Measurements from ENCODE around the gene TBC1D32.
"Not testable (repeated sequence)": the region's sequence is repeated elsewhere in the genome, so short reads cannot be mapped to it uniquely, and the experiment has no call there.

Gene TBC1D32

DNA sequence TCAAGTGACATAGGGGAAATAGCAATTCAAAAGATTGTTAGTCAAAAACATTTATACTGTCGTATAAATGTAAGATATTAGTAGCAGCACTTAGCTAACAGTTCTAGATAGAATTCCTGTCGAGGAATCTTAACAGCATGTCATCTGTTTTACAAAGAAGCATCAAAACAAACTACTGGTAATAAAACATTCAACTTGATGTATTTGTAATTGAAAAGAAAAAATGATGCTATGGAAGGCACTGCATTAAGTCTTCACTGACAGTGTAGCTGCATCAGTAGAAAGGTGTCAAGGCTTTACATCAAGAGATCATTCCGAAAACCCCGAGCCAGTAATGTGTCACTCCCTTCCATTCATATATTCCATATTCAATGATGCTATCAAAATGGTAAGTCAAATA, 223.5 kb downstream of the TBC1D32 start:
- no peak for DNase-seq (ENCODE audit: low read depth in 2 of 2)

DNA sequence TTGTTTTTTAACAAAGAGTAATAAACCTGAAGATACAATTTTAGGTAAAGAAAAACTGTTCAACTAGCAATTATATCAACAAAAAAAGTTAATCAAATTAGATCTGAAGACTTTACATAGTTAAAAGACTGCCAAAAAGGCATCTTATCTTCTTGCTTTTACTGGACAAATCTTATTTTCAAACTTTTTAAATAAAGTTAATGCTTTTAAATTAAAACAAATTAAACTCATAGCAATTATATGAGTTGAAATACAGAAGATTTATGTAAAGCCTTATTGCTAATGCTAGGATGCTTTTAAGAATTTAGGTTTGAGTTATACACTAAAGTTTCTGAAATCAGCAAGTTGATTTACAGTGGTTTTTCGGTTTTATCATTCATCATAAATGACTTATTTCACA, 227.3 kb downstream of the TBC1D32 start:
- no peak for DNase-seq (ENCODE audit: low read depth in 2 of 2)

DNA sequence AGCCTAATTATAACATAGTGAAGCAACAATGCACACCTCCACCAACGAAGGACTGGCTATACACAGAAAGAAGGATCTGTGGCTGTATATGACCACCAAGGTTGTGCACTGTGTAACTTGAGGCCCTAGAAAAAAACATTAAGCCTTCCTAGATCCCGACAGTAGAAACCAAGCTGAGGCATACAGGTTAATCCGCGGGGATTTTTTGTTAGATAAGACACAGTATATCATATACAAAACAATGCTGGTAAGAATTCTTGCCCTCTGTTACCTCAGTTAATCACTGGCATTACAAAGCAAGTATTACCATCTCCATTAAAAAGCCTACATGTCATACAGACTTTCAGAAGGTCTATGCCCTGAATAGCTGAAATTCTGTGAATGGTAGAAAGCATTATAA, 228.8 kb downstream of the TBC1D32 start:
- DNase-seq (ENCODE audit: low read depth in 2 of 2): no peak

DNA sequence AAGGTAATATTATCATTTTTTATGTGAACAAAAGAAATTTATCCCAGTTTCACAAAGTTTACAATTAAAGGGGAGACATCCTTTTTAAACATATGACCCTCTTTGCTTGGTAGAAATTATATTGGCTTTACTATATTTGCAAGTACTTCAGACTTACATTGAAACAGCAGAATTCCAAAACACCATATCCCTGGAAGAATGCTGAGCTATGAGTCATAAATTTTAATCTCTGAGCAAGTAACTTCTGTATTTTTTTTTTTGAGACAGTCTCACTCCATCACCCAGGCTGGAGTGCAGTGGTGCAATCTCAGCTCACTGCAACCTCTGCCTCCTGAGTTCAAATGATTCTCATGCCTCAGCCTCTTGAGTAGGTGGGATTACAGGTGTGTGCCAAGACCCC, 240.4 kb downstream of the TBC1D32 start:
- no peak for DNase-seq (ENCODE audit: low read depth in 2 of 2)

DNA sequence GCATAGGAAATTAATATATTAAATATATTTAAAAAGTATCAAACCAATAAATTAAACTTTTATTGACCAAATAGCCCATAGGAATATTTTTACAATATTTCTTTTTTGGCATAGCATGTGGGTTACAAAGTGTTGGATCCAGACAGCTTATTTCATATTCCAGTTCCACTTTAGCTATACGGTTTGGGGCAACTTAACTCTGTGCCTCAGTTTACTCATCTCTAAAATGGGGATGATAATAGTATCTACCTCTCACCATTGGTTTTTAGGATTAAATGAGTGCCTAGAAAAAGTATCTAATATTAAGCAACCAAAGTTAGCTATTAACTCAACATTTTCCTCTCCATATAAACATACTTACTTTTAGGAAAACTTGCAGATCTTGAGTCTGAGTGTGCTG, 243.8 kb downstream of the TBC1D32 start:
- no peak for DNase-seq (ENCODE audit: low read depth in 2 of 2)

DNA sequence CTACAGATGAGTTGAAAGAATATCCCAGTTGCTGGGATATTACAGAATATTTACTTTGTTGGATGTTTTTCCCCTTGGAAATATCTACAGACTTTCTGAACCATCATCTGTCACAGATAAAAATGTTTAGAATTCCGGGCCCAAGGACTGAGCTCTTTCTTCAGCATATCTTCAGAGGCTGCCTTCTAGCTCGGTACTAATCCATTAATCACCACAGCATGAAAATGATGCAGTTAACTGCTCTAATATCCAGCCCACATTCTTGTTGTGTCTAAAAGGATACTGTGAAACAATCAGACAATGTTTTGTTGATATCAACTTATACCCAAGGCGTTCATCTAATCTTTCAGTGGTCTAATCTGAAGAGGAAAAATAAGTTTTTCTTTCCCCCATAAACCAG, 247.4 kb downstream of the TBC1D32 start:
- no peak for DNase-seq (ENCODE audit: low read depth in 2 of 2)

DNA sequence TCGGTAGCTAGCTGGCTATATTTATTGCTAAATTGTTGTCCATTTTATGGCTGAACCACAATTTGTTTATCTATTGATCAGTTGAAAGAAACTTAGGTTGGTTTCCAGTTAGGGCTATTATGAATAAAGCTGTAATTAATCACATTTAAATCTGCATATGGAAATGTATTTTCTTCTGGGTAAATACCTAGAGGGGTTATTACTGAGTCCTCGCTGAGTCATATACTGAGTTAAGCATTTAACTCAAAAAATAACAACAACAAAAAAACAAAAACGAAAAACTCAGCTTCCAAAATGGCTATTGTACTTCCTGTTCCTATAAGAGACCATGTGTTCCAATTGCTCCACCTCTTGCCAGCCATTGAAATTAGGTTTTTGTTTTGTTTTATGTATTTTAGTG, 258.2 kb downstream of the TBC1D32 start:
- DNase-seq (ENCODE audit: low read depth in 2 of 2): no peak

DNA sequence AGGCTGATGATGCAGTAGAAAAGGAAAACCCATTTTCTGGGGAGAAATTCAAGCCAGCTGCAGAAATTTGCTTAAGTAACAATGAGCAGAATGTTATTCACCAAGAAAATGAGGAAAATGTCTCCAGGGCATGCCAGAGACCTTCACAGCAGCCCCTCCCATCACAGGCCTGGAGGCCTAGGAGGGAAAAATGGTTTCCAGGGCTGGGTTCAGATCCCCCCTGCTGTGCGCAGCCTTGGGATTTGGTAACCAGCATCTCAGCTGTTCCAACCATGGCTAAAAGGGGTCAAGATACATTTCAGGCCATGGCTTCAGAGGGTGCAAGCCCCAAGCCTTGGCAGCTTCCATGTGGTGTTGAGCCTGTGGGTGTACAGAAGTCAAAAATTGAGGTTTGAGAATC, 265.5 kb downstream of the TBC1D32 start:
- not testable (repeated sequence) for DNase-seq (ENCODE audit: low read depth in 2 of 2)

DNA sequence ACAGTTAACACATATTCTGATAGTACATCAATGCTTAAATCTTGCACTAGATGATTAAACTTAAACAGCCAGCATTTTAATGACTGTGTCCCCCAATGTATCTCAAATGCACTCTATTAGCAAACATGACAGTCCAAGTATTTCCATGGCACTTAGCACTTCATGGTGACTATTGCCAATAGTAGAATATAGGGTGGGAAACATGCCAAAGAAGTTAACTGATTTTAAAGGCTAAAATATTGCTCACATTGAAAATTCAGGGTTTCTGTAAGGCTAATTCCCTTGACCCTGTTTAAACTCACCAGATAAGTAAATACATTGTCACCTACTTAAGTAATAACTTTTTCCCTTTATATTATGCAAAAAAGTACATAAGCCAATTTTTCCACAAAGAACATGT, 266.9 kb downstream of the TBC1D32 start:
- DNase-seq (ENCODE audit: low read depth in 2 of 2): no peak

DNA sequence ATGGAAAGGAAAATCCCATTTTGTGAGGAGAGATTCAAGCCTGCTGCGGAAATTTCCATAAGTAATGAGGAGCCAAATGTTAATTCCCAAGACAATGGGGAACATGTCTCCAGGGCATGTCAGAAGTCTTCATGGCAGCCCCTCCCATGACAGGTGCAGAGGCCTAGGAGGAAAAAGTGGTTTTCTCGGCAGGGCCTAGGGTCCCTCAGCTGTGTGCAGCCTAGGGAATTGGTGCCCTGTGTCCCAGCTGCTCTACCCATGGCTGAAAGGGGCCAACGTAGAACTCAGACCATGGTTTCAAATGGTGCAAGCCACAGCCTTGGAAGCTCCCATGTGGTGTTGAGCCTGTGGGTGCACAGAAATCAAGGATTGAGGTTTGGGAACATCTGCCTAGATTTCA, 269.9 kb downstream of the TBC1D32 start:
- DNase-seq (ENCODE audit: low read depth in 2 of 2): no peak

DNA sequence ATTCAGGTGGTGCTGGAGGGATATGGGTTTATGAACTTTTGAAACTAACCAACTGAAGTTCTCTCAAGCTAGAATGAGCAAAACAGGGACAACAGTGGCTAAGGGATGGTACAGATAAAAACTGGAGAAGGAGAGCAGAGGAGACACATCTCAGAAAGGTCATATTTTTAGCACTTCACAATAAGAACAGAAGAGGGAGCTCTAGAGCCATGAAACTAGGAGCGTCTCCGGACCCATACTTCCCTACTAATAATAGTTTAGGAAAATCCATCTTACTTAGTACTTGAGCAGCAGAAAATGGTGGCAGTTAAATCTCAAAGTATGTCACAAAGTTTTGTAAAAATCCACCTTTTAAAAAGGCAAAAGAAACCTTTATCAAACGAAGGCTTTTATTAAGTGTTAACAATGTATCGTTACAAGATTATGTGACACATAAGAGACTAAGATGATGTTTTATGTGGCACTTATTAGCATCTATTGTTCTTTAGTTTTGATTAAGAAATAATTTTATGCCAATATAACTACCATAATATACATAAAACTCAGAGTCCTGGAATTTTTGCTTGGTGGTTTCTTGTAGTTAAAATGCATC, 278.6 kb downstream of the TBC1D32 start:
- DNase-seq (ENCODE audit: low read depth in 2 of 2): no peak

DNA sequence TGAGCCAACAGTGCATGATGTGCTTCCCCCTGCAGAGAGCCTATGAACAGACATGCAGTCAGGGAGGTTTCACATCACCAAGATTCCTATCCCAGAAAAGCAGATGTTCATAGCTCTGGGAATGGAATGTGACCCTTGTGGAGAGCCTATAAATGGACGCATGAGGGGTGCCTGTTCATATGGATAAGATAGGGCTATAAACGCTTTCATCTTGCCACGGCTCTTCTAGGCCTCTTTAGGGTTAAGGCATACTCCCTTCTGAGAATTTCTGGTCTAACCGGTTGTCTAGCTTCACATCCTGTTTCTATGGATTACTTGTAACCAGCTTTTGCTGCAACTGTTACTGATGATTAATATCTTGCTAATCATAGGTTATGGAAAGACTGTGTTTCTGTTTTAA, 285.7 kb downstream of the TBC1D32 start:
- not testable (repeated sequence) for DNase-seq (ENCODE audit: low read depth in 2 of 2)

DNA sequence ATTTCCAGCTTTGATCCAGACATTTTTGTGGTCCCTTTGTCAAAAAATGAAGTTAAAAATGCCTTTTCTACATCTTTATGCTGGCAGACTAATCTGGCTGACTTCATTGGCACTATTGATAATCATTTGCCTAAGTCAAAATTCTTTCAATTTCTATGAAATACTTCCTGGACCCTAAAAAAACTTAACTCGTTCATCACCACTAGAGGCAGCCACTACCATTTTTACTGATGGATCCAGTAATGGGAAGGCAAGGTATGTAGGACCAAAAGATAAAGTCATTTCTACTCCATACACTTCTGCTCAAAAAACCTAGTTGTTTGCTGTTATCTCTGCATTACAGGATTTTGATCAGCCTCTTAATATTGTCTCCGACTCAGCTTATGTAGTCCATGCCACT, 289.4 kb downstream of the TBC1D32 start:
- not testable (repeated sequence) for DNase-seq (ENCODE audit: low read depth in 2 of 2)

DNA sequence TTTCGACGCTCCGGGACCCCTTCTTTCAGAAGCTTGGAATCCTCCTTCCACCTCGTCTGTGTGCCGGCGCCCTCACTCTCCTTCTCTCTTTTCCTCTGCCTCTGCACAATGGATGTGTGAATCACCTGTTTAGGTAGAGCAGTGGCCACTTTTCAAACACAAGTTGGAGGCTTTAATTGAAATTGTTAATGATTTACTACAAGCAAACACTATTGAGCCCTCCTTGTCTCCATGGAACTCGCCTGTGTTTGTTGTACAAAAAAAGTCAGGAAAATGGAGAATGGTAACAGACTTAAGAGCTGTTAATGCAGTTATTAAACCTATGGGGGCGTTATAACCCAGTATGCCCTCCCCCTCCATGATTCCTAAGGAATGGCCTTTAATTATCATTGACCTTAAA, 290.6 kb downstream of the TBC1D32 start:
- not testable (repeated sequence) for DNase-seq (ENCODE audit: low read depth in 2 of 2)

DNA sequence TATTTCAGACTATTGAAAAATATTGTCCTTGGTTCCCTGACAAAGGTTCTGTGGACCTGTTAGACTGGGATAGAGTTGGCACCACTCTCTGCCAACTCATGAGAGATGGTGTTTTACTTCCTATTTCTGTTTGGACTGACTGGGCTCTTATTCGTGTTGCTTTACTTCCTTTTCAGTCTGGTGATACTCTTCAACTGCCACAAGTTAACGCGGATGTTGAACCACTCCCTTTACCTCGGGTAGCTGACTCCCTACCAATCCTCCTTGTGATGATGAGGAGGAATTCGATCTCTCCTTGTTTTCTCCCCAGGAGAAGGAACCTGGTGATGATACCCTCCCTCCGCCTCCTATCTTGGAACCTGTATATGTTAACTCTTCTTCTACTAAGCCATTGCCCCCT, 291.1 kb downstream of the TBC1D32 start:
- DNase-seq (ENCODE audit: low read depth in 2 of 2): not testable (repeated sequence)

DNA sequence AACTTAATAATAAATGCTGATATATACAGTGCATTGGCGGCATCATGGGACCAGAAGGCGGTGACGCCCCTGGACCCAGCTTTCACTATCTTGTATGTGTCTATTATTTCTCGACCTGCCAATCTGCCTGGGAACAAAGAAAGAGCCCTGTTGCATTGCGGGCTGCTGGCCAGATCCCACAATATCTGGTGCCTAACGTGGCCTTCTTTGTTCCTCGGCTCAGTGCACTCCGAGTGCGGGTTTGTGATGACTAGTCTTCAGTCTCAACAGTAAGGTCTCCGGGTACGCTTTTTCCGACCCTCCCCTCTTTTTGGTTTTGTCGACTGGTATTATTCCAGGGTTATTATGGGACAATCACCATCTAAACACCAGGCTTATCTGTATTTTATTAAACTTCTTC, 291.5 kb downstream of the TBC1D32 start:
- DNase-seq (ENCODE audit: low read depth in 2 of 2): no peak

DNA sequence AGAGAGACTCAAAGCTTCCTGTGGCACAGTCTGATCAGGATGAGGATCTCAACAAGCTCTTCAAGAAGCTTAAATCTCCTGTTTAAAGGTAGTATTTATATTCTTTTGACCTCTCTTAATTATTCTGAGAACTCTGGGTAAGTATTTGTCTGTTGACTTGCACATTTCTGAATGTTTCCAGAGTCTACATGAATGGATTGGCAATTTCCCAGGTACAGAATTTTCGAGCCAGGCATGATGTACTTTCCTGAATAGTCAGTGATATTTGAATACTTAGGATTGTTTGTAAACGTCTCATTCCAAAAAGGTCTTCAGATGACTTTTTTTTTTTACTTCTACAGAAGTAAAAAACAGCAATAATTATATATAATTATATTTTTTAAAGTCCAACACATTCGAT, 293.4 kb downstream of the TBC1D32 start:
- DNase-seq (ENCODE audit: low read depth in 2 of 2): no peak

DNA sequence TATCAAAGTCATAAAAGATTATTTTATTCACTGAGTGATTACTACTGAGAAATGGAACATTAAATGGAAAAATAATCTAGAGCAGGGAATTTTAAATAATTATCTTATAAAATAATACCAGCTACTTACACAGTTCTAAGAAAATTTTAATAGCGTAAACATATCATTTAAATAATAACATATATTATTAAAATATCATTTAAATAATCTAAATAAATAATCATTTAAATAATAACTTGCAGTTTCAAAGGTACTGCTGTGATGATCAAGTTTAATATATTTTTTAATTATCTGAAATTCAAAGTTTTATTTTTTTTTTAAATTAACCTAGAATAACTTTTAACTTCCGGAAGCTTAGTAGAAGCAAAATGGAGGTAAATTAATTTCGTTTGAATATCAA, 301.2 kb downstream of the TBC1D32 start:
- DNase-seq (ENCODE audit: low read depth in 2 of 2): no peak

DNA sequence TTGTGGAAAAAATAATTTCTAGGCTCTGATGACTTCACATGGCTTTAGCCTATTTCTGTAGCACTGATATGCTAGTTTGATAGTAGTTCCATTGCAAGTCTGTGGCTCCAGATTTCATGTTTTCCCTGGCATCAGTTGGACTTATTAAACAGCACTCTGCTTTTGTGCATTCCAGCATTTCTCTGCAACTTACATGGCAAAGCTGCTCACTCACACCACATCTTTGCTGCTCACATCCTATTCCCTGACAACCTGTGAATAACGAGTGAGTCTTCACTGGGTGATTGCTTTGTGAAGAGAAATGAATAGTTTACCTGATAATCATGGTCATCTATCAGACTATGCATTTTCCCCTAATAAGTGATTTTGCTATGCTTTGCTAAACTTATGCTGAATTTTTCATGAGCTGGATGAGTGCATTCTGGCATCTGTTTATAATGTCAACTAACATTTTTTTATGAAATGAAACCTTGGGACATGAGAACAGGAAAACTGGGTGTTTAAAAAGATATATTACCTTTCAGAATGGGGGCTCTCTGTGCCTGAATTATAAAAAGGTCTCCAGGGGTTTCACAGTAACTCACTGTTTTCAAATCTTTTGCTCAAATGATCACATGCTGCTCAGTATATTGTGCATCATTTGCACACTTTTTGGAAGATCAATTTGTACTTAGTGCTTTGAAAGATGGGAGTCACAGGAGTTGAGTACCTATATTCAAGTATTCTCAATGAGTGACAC, 301.8 kb downstream of the TBC1D32 start:
- DNase-seq (ENCODE audit: low read depth in 2 of 2): no peak
